Keratinocyte (primary cell): ENCODE measurements around the gene RRP1B. TPM values are rescaled to one million over a fixed set of nuclear protein-coding genes. Genes with fewer than 3 reads are reported as not detected.

Source experiments
- DNase-seq: peaks from one replicate; pipeline ENCODE4 v3.0.0-alpha.2; 2011; ENCODE audit warnings: low read depth, missing footprints, low spot score
- FAIRE-seq: peaks from 2 replicates; lab custom pipeline; 2011; peaks lifted over from hg19 to GRCh38; lab: Jason Lieb, UNC
- H2AFZ ChIP-seq: 2 replicates; pipeline ENCODE4 v1.6.0; 2012; ENCODE audit warnings: low read length, control low read depth, inconsistent platforms; ENCODE audit not compliant: control insufficient read depth
- H3K27ac ChIP-seq: 2 replicates; pipeline ENCODE4 v1.5.1; 2011; ENCODE audit warnings: low read length; ENCODE audit not compliant: control insufficient read depth, insufficient read depth
- H3K27me3 ChIP-seq: 3 replicates; pipeline ENCODE4 v1.6.0; 2011; ENCODE audit warnings: low read length; ENCODE audit not compliant: control insufficient read depth, insufficient read depth; ENCODE audit errors: extremely low read depth
- H3K36me3 ChIP-seq, 2 experiments: 2 replicates in 1 of 2; 3 replicates in 1 of 2; pipeline ENCODE4 v1.5.1; 2011; ENCODE audit warnings: low read length in 2 of 2, mild to moderate bottlenecking in 1 of 2; ENCODE audit not compliant: control insufficient read depth in 2 of 2, insufficient read depth in 2 of 2; ENCODE audit errors: extremely low read depth in 1 of 2
- H3K4me1 ChIP-seq: 3 replicates; pipeline ENCODE4 v1.5.1; 2011; ENCODE audit warnings: low read length; ENCODE audit not compliant: control insufficient read depth, insufficient read depth; ENCODE audit errors: extremely low read depth
- H3K4me2 ChIP-seq: 3 replicates; pipeline ENCODE4 v1.6.0; 2011; ENCODE audit warnings: low read depth, low read length; ENCODE audit not compliant: control insufficient read depth, insufficient read depth; ENCODE audit errors: extremely low read depth
- H3K4me3 ChIP-seq, 3 experiments: fragments of 200-600 bp in 1 of 3; sonication (generic) in 1 of 3; 2 replicates in 2 of 3; 3 replicates in 1 of 3; pipeline ENCODE4 v1.5.1; 2011 to 2016; ENCODE audit warnings: low read length in 3 of 3, mild to moderate bottlenecking in 3 of 3, control low read depth in 2 of 3, inconsistent platforms in 1 of 3, low read depth in 1 of 3, mixed read lengths in 1 of 3, mixed run types in 1 of 3, moderate library complexity in 1 of 3; ENCODE audit not compliant: control insufficient read depth in 2 of 3, insufficient read depth in 2 of 3; ENCODE audit errors: extremely low read depth in 1 of 3
- H3K79me2 ChIP-seq: 2 replicates; pipeline ENCODE4 v1.6.0; 2012; ENCODE audit warnings: low read length; ENCODE audit not compliant: control insufficient read depth, insufficient read depth
- H3K9ac ChIP-seq: 3 replicates; pipeline ENCODE4 v1.6.0; 2011; ENCODE audit warnings: low read length; ENCODE audit not compliant: control insufficient read depth, insufficient read depth; ENCODE audit errors: extremely low read depth
- H3K9me1 ChIP-seq: 3 replicates; pipeline ENCODE4 v1.6.0; 2011; ENCODE audit warnings: low read length; ENCODE audit not compliant: control insufficient read depth, insufficient read depth; ENCODE audit errors: extremely low read depth
- H3K9me3 ChIP-seq: 2 replicates; pipeline ENCODE4 v1.5.1; 2012; ENCODE audit warnings: low read depth, low read length; ENCODE audit not compliant: control insufficient read depth
- H4K20me1 ChIP-seq: 3 replicates; pipeline ENCODE4 v1.6.0; 2011; ENCODE audit warnings: low read length; ENCODE audit not compliant: control insufficient read depth, insufficient read depth; ENCODE audit errors: extremely low read depth
- CTCF ChIP-seq, 3 experiments: IDR thresholded peaks in 1 of 3; conservative IDR thresholded peaks in 1 of 3; optimal IDR thresholded peaks in 1 of 3; 2 replicates in 2 of 3; 3 replicates in 1 of 3; pipeline versions ENCODE3 to v1.5.1; 2011; ENCODE audit warnings: low read length in 3 of 3, mild to moderate bottlenecking in 3 of 3, moderate library complexity in 2 of 3, control low read depth in 1 of 3, inconsistent platforms in 1 of 3; ENCODE audit not compliant: insufficient read depth in 2 of 3; ENCODE audit errors: extremely low read depth in 1 of 3
- EZH2 ChIP-seq: IDR thresholded peaks from one replicate; pipeline ENCODE4 v1.6.1; 2012; ENCODE audit warnings: inconsistent platforms, mild to moderate bottlenecking, low read length, moderate library complexity
- dilution Hi-C: fragments of 300-500 bp; cut with MboI; formaldehyde crosslinking; loops from one replicate; pipeline ENCODE4 v1.7.0; 2020; ENCODE audit warnings: low sequenced_read_pairs; ENCODE audit not compliant: extremely low pct_ligation_motif_present
- polyA plus RNA-seq, 5 experiments: library from polyadenylated mRNA; depleted of rRNA in 3 of 5; stranded (reverse) in 3 of 5; stranded (forward) in 1 of 5; unstranded in 1 of 5; fragments of >200 nt; gene quantifications; 1 replicate in 1 of 5; 2 replicates in 3 of 5; 3 replicates in 1 of 5; pipeline versions ENCODE4 v1.2.1 to v1.2.3, GENCODE V29; 2011 to 2012; ENCODE audit warnings: missing spikeins in 2 of 5, low read depth in 1 of 5, low replicate concordance in 1 of 5

RRP1B gene
- polyA plus RNA-seq, 1 donor (not counting 4 experiments of a cell fraction or from before 2014, with no cell fraction given): 19.8 TPM

GRCh38 chr21:43684424-43684823 is 25.1 kb downstream of the RRP1B start:
- H3K4me3 ChIP-seq: no peak overlapping the region
- no peaks in the 10 kb centered on the region for H3K27me3 ChIP-seq
- H3K27ac ChIP-seq: no peak overlapping the region
- TF ChIP-seq EZH2 (no peak), CTCF (optimal IDR thresholded peaks at IDR 0.05 in 1 of 3, IDR thresholded peaks at IDR 0.05 in 1 of 3, conservative IDR thresholded peaks at IDR 0.05 in 1 of 3; ENCODE audit: extremely low read depth in 1 of 3, insufficient read depth in 2 of 3, low read length in 3 of 3) (no peak)
- H3K9me3 ChIP-seq: no peaks in the 10 kb centered on the region
- no peak for DNase-seq
- no peak overlapping the region for H3K4me2 ChIP-seq
- no peak overlapping the region for H2AFZ ChIP-seq
- peaks cover 3% of the 10 kb centered on the region for H3K79me2 ChIP-seq
- H3K9me1 ChIP-seq: no peaks in the 10 kb centered on the region
- H3K9ac ChIP-seq: no peak overlapping the region
- dilution Hi-C loops: no loop called here
- H4K20me1 ChIP-seq: peaks cover 4% of the 10 kb centered on the region
- peaks cover 7% of the 10 kb centered on the region for H3K4me1 ChIP-seq
- no peak for FAIRE-seq
- peaks cover 27 to 45% of the 10 kb centered on the region in 2 experiments for H3K36me3 ChIP-seq

DNA sequence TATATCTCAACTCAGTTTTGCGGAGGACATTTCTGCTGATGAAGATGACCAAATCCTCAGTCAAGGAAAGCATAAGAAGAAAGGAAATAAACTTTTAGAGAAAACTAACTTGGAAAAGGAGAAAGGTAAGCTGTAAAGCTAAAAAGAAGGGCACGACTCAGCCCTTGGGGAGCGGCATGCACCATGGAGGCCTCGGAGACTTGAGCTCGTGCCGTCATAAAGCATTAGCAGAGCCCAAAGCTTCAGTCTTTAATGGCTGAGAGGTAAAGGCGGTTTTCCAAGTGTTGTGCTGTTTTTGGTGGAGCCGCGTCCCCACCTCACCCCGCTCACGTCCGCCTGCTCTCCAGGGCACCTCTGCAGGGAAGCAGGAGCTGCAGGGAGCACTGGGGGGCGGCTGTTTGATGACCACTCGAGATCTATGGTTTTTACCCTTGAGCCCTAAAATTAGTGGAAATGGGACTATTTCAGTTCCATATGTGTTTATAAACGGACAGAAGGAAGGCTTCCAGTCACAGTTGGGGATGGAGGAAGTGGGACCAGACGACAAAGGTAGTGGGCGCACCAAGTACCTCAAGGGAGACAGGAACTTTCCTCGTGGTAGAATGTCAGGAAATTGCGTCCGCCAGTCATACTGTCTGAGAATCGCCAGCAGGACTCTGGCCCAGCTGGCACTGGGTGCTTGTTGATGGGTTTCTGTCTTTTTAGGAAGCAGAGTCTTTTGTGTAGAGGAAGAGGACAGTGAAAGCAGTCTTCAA is 27.6 kb downstream of the RRP1B start:
- Histone ChIP-seq H3K79me2 (no peaks in the 10 kb centered on the region), H3K4me2 (no peak overlapping the region), H3K27ac (no peak overlapping the region), H4K20me1 (peaks cover 3% of the 10 kb centered on the region), H3K36me3 (peaks cover 43 to 58% of the 10 kb centered on the region in 2 experiments), H2AFZ (no peak overlapping the region), H3K9me1 (no peaks in the 10 kb centered on the region), H3K9ac (no peak overlapping the region), H3K9me3 (no peaks in the 10 kb centered on the region), H3K4me3 (no peak overlapping the region), H3K27me3 (no peaks in the 10 kb centered on the region), H3K4me1 (peaks cover 2% of the 10 kb centered on the region)
- dilution Hi-C loops: no loop called here
- TF ChIP-seq EZH2: no peak
- no peak for TF ChIP-seq CTCF (optimal IDR thresholded peaks at IDR 0.05 in 1 of 3, IDR thresholded peaks at IDR 0.05 in 1 of 3, conservative IDR thresholded peaks at IDR 0.05 in 1 of 3; ENCODE audit: extremely low read depth in 1 of 3, insufficient read depth in 2 of 3, low read length in 3 of 3)
- FAIRE-seq (no peak), DNase-seq (no peak)
